H1 (cell line): ENCODE results near the gene LYAR. TPM values are rescaled to one million over a fixed set of nuclear protein-coding genes. Genes with fewer than 3 reads are reported as not detected.

Experiments used
- CTCF ChIA-PET: fragments of 300-600 bp; sonication (Branson Sonifier 250); formaldehyde crosslinking; loops from one replicate; lab custom pipeline; 2021; ENCODE audit not compliant: partially characterized antibody; lab: Charles Lee
- POLR2A ChIA-PET: fragments of 300-600 bp; sonication (Branson Sonifier 250); formaldehyde crosslinking; loops from one replicate; lab custom pipeline; 2021; ENCODE audit warnings: inconsistent platforms; ENCODE audit not compliant: partially characterized antibody; lab: Charles Lee
- DNase-seq, 2 experiments: peaks; one replicate each; pipeline versions ENCODE4 v3.0.0 to v3.0.0-alpha.2; 2010 to 2022; ENCODE audit warnings: low spot score in 2 of 2, low read depth in 1 of 2, mixed read lengths in 1 of 2
- FAIRE-seq: peaks from 2 replicates; lab custom pipeline; 2011; peaks lifted over from hg19 to GRCh38; lab: Jason Lieb, UNC
- H2AFZ ChIP-seq: 2 replicates; pipeline ENCODE4 v1.8.1; 2012; ENCODE audit warnings: low read length, inconsistent platforms
- H2AK5ac ChIP-seq: 2 replicates; pipeline ENCODE4 v1.6.1; 2013; ENCODE audit warnings: low read depth, low read length
- H2BK120ac ChIP-seq: replicated peaks from 2 replicates; pipeline ENCODE3; 2013; ENCODE audit warnings: low read depth, low read length, inconsistent platforms
- H2BK12ac ChIP-seq: 2 replicates; pipeline ENCODE4 v1.6.1; 2013; ENCODE audit warnings: low read depth, low read length
- H2BK15ac ChIP-seq: 2 replicates; pipeline ENCODE4 v1.6.1; 2013; ENCODE audit warnings: low read length
- H2BK20ac ChIP-seq: 2 replicates; pipeline ENCODE4 v1.6.1; 2013; ENCODE audit warnings: low read length
- H2BK5ac ChIP-seq: 2 replicates; pipeline ENCODE4 v1.6.1; 2013; ENCODE audit warnings: low read depth, low read length
- H3K14ac ChIP-seq: 2 replicates; pipeline ENCODE4 v1.6.1; 2013; ENCODE audit warnings: inconsistent platforms; ENCODE audit not compliant: insufficient read length
- H3K18ac ChIP-seq: 2 replicates; pipeline ENCODE4 v1.6.1; 2013; ENCODE audit warnings: low read length; ENCODE audit errors: extremely low read depth
- H3K23ac ChIP-seq: 2 replicates; pipeline ENCODE4 v1.6.1; 2013; ENCODE audit warnings: inconsistent platforms; ENCODE audit not compliant: insufficient read length
- H3K23me2 ChIP-seq: 2 replicates; pipeline ENCODE4 v1.6.1; 2013; ENCODE audit warnings: low read depth, low read length
- H3K27ac ChIP-seq: 2 replicates; pipeline ENCODE4 v1.6.1; 2011; ENCODE audit warnings: low read depth, low read length, inconsistent platforms
- H3K27me3 ChIP-seq, 4 experiments: replicated peaks in 1 of 4; 1 replicate in 1 of 4; 2 replicates in 3 of 4; pipeline versions ENCODE4 v1.6.1 to v1.8.1; 2011 to 2013; ENCODE audit warnings: low read length in 3 of 4, mild to moderate bottlenecking in 3 of 4, inconsistent platforms in 2 of 4, mixed read lengths in 2 of 4, moderate library complexity in 1 of 4; ENCODE audit not compliant: control insufficient read depth in 3 of 4, insufficient read depth in 3 of 4; ENCODE audit errors: extremely low read depth in 1 of 4
- H3K36me3 ChIP-seq, 4 experiments: 2 replicates each; pipeline versions ENCODE4 v1.6.1 to v1.8.1; 2011 to 2013; ENCODE audit warnings: mild to moderate bottlenecking in 4 of 4, low read length in 3 of 4, moderate library complexity in 2 of 4, control low read depth in 1 of 4, inconsistent platforms in 1 of 4; ENCODE audit not compliant: insufficient read depth in 4 of 4, control insufficient read depth in 2 of 4
- H3K4ac ChIP-seq: replicated peaks from 2 replicates; pipeline ENCODE3; 2013; ENCODE audit warnings: low read length, low read depth, mixed read lengths, inconsistent platforms; ENCODE audit not compliant: insufficient read length
- H3K4me1 ChIP-seq, 4 experiments: replicated peaks in 1 of 4; 1 replicate in 1 of 4; 2 replicates in 3 of 4; pipeline versions ENCODE4 v1.6.1 to v1.8.1; 2011 to 2013; ENCODE audit warnings: low read length in 3 of 4, inconsistent platforms in 2 of 4, mixed read lengths in 1 of 4; ENCODE audit not compliant: insufficient read depth in 4 of 4, control insufficient read depth in 3 of 4
- H3K4me2 ChIP-seq, 2 experiments: 2 replicates each; pipeline versions ENCODE4 v1.6.1 to v1.8.1; 2011 to 2013; ENCODE audit warnings: low read depth in 2 of 2, low read length in 2 of 2, control low read depth in 1 of 2, inconsistent platforms in 1 of 2, mild to moderate bottlenecking in 1 of 2; ENCODE audit not compliant: insufficient read depth in 1 of 2
- H3K4me3 ChIP-seq, 4 experiments: fragments of 200-600, 300-600 bp in 1 of 4; sonication (generic), shearing (Covaris generic), sonication (Bioruptor Twin) in 1 of 4; 2 replicates each; pipeline versions ENCODE4 v1.5.1 to v1.8.1; 2011 to 2016; ENCODE audit warnings: low read length in 4 of 4, low read depth in 3 of 4, control low read depth in 2 of 4, inconsistent platforms in 2 of 4, mild to moderate bottlenecking in 2 of 4, mixed read lengths in 1 of 4, moderate library complexity in 1 of 4; ENCODE audit not compliant: insufficient read depth in 2 of 4; ENCODE audit errors: extremely low read depth in 1 of 4
- H3K56ac ChIP-seq: replicated peaks from 2 replicates; pipeline ENCODE3; 2013; ENCODE audit warnings: low read depth, mild to moderate bottlenecking, mixed read lengths, low read length, inconsistent platforms; ENCODE audit not compliant: insufficient read length
- H3K79me1 ChIP-seq: 2 replicates; pipeline ENCODE4 v1.6.1; 2013; ENCODE audit warnings: low read depth, low read length, control low read depth
- H3K79me2 ChIP-seq, 2 experiments: 2 replicates each; pipeline versions ENCODE4 v1.6.1 to v1.8.1; 2012 to 2013; ENCODE audit warnings: low read length in 2 of 2, mild to moderate bottlenecking in 2 of 2, inconsistent platforms in 1 of 2; ENCODE audit not compliant: insufficient read depth in 2 of 2, control insufficient read depth in 1 of 2
- H3K9ac ChIP-seq, 4 experiments: replicated peaks in 1 of 4; 1 replicate in 1 of 4; 2 replicates in 3 of 4; pipeline versions ENCODE4 v1.6.1 to v1.8.1; 2011 to 2013; ENCODE audit warnings: low read depth in 3 of 4, low read length in 3 of 4, control low read depth in 2 of 4, mild to moderate bottlenecking in 2 of 4, moderate library complexity in 2 of 4, inconsistent platforms in 1 of 4; ENCODE audit errors: extremely low read depth in 1 of 4
- H3K9me3 ChIP-seq, 2 experiments: 2 replicates each; pipeline versions ENCODE4 v1.6.1 to v1.8.1; 2012 to 2013; ENCODE audit warnings: mild to moderate bottlenecking in 2 of 2, moderate library complexity in 2 of 2, control low read depth in 1 of 2, inconsistent platforms in 1 of 2, low read depth in 1 of 2, low read length in 1 of 2, mixed read lengths in 1 of 2; ENCODE audit not compliant: insufficient read depth in 2 of 2
- H4K20me1 ChIP-seq, 2 experiments: replicated peaks in 1 of 2; 2 replicates each; pipeline versions ENCODE3 to v1.8.1; 2011 to 2013; ENCODE audit warnings: inconsistent platforms in 2 of 2, low read length in 2 of 2, mild to moderate bottlenecking in 1 of 2; ENCODE audit not compliant: insufficient read depth in 2 of 2, control insufficient read depth in 1 of 2
- H4K5ac ChIP-seq: 2 replicates; pipeline ENCODE4 v1.6.1; 2013; ENCODE audit warnings: low read length, low read depth, mixed read lengths, inconsistent platforms; ENCODE audit not compliant: insufficient read length
- H4K8ac ChIP-seq: 2 replicates; pipeline ENCODE4 v1.8.0; 2013; ENCODE audit warnings: mild to moderate bottlenecking, moderate library complexity, low read length, inconsistent platforms; ENCODE audit not compliant: insufficient read depth; ENCODE audit errors: extremely low read depth
- H4K91ac ChIP-seq: replicated peaks from 2 replicates; pipeline ENCODE3; 2013; ENCODE audit warnings: low read length, mixed read lengths, inconsistent platforms; ENCODE audit not compliant: insufficient read length
- EGR1 ChIP-seq: IDR thresholded peaks from 2 replicates; pipeline ENCODE4 v1.6.1; 2011; ENCODE audit warnings: low read depth, low read length, borderline replicate concordance
- polyA plus RNA-seq, 7 experiments: library from polyadenylated mRNA; depleted of rRNA in 3 of 7; stranded (reverse) in 5 of 7; unstranded in 2 of 7; fragments of >200 nt in 5 of 7; fragments of 200-250 nt in 2 of 7; gene quantifications; 1 replicate in 5 of 7; 2 replicates in 1 of 7; 4 replicates in 1 of 7; pipeline versions ENCODE4 v1.2.1 to v1.2.3, GENCODE V29; 2011 to 2013; ENCODE audit warnings: missing spikeins in 2 of 7, mixed read lengths in 2 of 7
- total RNA-seq: library from RNA; stranded (reverse); fragmentation: NEBNext Ultra II Directional; extraction: Animal tissue kit (Norgen Biotek cat#: 25700); gene quantifications from 2 replicates; pipeline ENCODE4 v1.2.1, GENCODE V29; 2021

The LYAR gene
- total and polyA plus RNA-seq, 2 of the 8 experiments (the other 6 are each of a cell fraction or from before 2014, with no cell fraction given), result 6.5 to 46.9 TPM

DNA sequence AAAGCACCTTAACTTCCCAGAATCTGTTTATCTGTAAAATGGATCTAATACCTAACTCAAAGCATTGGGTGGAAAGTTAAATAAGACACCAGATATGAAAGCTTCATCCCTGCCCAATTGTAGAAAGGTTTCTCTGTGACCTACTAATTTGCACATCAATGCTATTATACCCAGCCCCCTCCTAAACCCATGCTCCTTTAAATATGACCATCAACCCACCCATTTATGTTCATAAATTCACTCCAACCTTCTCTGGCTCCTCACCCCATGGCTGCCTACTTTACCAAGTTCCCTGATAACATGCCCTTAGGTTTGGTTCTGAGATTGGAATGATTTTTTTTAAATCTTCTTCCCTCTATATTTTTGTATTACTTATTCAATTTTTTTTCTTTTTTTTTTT, 1.9 kb downstream of the LYAR start:
- no peak for FAIRE-seq
- no peak overlapping the region for H2AK5ac ChIP-seq
- no peaks in the 10 kb centered on the region for H3K27me3 ChIP-seq
- no peak overlapping the region for H2BK12ac ChIP-seq
- H3K79me2 ChIP-seq, result peaks cover 15 to 65% of the 10 kb centered on the region in 2 experiments
- H2BK120ac ChIP-seq, result no peak overlapping the region
- no peak overlapping the region for H2BK15ac ChIP-seq
- H3K23ac ChIP-seq, result no peak overlapping the region
- H2BK5ac ChIP-seq, result no peak overlapping the region
- CTCF ChIA-PET, result interaction anchor here (0.6 kb wide), 1 partner anchor 67 kb away, joined by 3 read pairs; no protein-coding TSS in a partner anchor
- no peak overlapping the region for H4K91ac ChIP-seq
- no peak for DNase-seq
- no peaks in the 10 kb centered on the region for H3K9me3 ChIP-seq
- no peak for TF ChIP-seq EGR1
- H3K36me3 ChIP-seq, result peaks cover 7 to 28% (median 22%) of the 10 kb centered on the region in 4 experiments
- no peak overlapping the region for H3K18ac ChIP-seq
- no peak overlapping the region for H2BK20ac ChIP-seq
- no peak overlapping the region for H3K4ac ChIP-seq
- H3K56ac ChIP-seq, result no peak overlapping the region
- H3K23me2 ChIP-seq, result peaks cover 16% of the 10 kb centered on the region
- H3K4me1 ChIP-seq, result peaks cover 0 to 15% (median 4%) of the 10 kb centered on the region in 4 experiments; a peak in 4 of 7 replicates
- peaks cover 16% of the 10 kb centered on the region for H3K79me1 ChIP-seq
- POLR2A ChIA-PET, result interaction anchor here (0.9 kb wide), 1 partner anchor 31 kb away, joined by 5 read pairs; no protein-coding TSS in a partner anchor
- H2AFZ ChIP-seq, result no peak overlapping the region
- H4K5ac ChIP-seq, result no peak overlapping the region
- H3K4me2 ChIP-seq, result no peak overlapping the region; a peak in 1 of 4 replicates
- peaks cover 0 to 27% of the 10 kb centered on the region in 2 experiments for H4K20me1 ChIP-seq
- H3K27ac ChIP-seq, result no peak overlapping the region
- H3K4me3 ChIP-seq, result no peak overlapping the region
- H3K9ac ChIP-seq, result no peak overlapping the region
- H4K8ac ChIP-seq, result no peak overlapping the region
- no peak overlapping the region for H3K14ac ChIP-seq
